Effector memory CD4-positive, alpha-beta T cell (primary cell): ENCODE measurements around the gene LRP4.

Experiments
- DNase-seq, 3 donors: peaks; one replicate each; pipeline ENCODE4 v3.0.0-alpha.2; 2020
- H3K27ac ChIP-seq: 2 replicates; pipeline ENCODE4 v1.7.0; 2013; ENCODE audit warnings: mild to moderate bottlenecking, low read length, moderate library complexity; ENCODE audit not compliant: insufficient read depth, poor library complexity, severe bottlenecking
- H3K27me3 ChIP-seq: replicated peaks from 2 replicates; pipeline ENCODE4 v1.7.0; 2013; ENCODE audit warnings: mild to moderate bottlenecking, low read length; ENCODE audit not compliant: insufficient read depth, control insufficient read depth, poor library complexity, severe bottlenecking
- H3K36me3 ChIP-seq: 2 replicates; pipeline ENCODE4 v1.7.0; 2013; ENCODE audit warnings: mild to moderate bottlenecking, low read length, moderate library complexity; ENCODE audit not compliant: control insufficient read depth, insufficient read depth
- H3K4me1 ChIP-seq: 2 replicates; pipeline ENCODE4 v1.7.0; 2013; ENCODE audit warnings: low read length, mild to moderate bottlenecking; ENCODE audit not compliant: control insufficient read depth, insufficient read depth, poor library complexity, severe bottlenecking
- H3K4me3 ChIP-seq: 2 replicates; pipeline ENCODE4 v1.7.0; 2013; ENCODE audit warnings: low read length, low read depth, mild to moderate bottlenecking; ENCODE audit not compliant: insufficient read depth, poor library complexity, severe bottlenecking
- H3K9me3 ChIP-seq: 2 replicates; pipeline ENCODE4 v1.7.0; 2013; ENCODE audit warnings: mild to moderate bottlenecking, low read length, moderate library complexity; ENCODE audit not compliant: control insufficient read depth

The LRP4 gene

DNA sequence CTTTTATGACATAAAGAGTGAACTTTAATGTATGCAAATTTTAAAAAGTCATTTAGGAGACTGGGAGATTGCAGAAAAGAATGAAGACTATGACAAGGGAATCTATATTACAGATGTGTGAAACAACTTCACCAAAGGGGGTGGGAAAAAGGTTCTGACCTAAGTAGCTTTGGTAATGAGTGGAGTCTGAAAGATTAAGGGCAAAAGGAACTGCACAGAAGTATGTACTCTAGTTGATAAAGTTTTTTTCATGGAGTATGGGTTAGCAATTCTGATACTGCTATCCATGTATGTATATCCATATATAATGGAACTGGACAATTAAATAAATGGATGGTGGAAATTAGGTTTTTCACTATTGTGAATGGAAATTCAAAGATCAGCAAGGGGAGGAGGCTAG lies 81.5 kb downstream of the LRP4 start:
- DNase-seq, result no peak
- H3K27ac ChIP-seq, result no peak overlapping the region

GRCh38 chr11:46836431-46836830 lies 81.9 kb downstream of the LRP4 start:
- no peak overlapping the region for H3K27ac ChIP-seq
- no peaks in the 10 kb centered on the region for H3K27me3 ChIP-seq
- H3K4me1 ChIP-seq, result no peaks in the 10 kb centered on the region
- H3K36me3 ChIP-seq, result no peaks in the 10 kb centered on the region
- no peak overlapping the region for H3K4me3 ChIP-seq
- no peak for DNase-seq
- H3K9me3 ChIP-seq, result no peaks in the 10 kb centered on the region

More for the DNA sequence above, 81.5 kb downstream of the LRP4 start:
- Histone ChIP-seq H3K4me3 (no peak overlapping the region), H3K36me3 (no peaks in the 10 kb centered on the region), H3K27me3 (no peaks in the 10 kb centered on the region), H3K4me1 (no peaks in the 10 kb centered on the region), H3K9me3 (no peaks in the 10 kb centered on the region)

GRCh38 chr11:46835897-46836296 lies 82.5 kb downstream of the LRP4 start:
- no peak for DNase-seq
- no peaks in the 10 kb centered on the region for H3K4me1 ChIP-seq
- no peaks in the 10 kb centered on the region for H3K9me3 ChIP-seq
- H3K4me3 ChIP-seq, result no peak overlapping the region
- H3K36me3 ChIP-seq, result no peaks in the 10 kb centered on the region
- no peaks in the 10 kb centered on the region for H3K27me3 ChIP-seq
- no peak overlapping the region for H3K27ac ChIP-seq

GRCh38 chr11:46834821-46835220 lies 83.5 kb downstream of the LRP4 start:
- H3K4me1 ChIP-seq, result no peaks in the 10 kb centered on the region
- H3K27me3 ChIP-seq, result no peaks in the 10 kb centered on the region
- no peaks in the 10 kb centered on the region for H3K9me3 ChIP-seq
- H3K4me3 ChIP-seq, result no peak overlapping the region
- no peak overlapping the region for H3K27ac ChIP-seq
- no peaks in the 10 kb centered on the region for H3K36me3 ChIP-seq
- no peak for DNase-seq

- DNase-seq, result no peak
- H3K4me1 ChIP-seq, result no peaks in the 10 kb centered on the region
- no peak overlapping the region for H3K27ac ChIP-seq
- no peaks in the 10 kb centered on the region for H3K36me3 ChIP-seq
- H3K9me3 ChIP-seq, result no peaks in the 10 kb centered on the region
- no peak overlapping the region for H3K4me3 ChIP-seq
- no peaks in the 10 kb centered on the region for H3K27me3 ChIP-seq
These were observed 85.7 kb downstream of the LRP4 start for GRCh38 chr11:46832511-46833214.

DNA sequence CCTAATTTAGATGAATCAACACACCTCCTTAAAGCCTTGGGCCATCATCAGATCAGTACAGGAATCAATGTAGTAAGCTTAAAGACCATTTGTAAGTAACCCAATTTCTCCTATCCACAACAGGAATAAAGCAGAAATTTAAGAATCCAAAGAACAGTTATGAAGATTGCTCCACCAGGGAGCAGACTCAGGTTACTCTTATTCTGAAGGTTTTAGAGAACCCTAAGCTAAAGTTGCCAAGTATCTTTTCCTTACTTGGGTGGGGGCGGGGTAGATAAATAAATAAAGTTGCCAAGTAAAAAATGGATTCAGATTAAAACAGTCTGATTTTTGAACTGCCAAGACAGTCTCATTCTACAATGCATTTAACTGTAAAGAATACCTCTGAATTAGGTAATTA lies 90.4 kb downstream of the LRP4 start:
- no peak for DNase-seq
- no peak overlapping the region for H3K27ac ChIP-seq
- peaks cover 10% of the 10 kb centered on the region for H3K4me1 ChIP-seq
- H3K4me3 ChIP-seq, result no peak overlapping the region
- no peaks in the 10 kb centered on the region for H3K9me3 ChIP-seq
- no peaks in the 10 kb centered on the region for H3K36me3 ChIP-seq
- H3K27me3 ChIP-seq, result no peaks in the 10 kb centered on the region

GRCh38 chr11:46826310-46827044 lies 91.9 kb downstream of the LRP4 start:
- Histone ChIP-seq H3K9me3 (no peaks in the 10 kb centered on the region), H3K4me1 (peaks cover 10% of the 10 kb centered on the region), H3K36me3 (no peaks in the 10 kb centered on the region), H3K4me3 (peak overlapping the region; percentile 69), H3K27ac (no peak overlapping the region), H3K27me3 (no peaks in the 10 kb centered on the region)
- peak; percentile 28 to 54 (median 48) for DNase-seq

DNA sequence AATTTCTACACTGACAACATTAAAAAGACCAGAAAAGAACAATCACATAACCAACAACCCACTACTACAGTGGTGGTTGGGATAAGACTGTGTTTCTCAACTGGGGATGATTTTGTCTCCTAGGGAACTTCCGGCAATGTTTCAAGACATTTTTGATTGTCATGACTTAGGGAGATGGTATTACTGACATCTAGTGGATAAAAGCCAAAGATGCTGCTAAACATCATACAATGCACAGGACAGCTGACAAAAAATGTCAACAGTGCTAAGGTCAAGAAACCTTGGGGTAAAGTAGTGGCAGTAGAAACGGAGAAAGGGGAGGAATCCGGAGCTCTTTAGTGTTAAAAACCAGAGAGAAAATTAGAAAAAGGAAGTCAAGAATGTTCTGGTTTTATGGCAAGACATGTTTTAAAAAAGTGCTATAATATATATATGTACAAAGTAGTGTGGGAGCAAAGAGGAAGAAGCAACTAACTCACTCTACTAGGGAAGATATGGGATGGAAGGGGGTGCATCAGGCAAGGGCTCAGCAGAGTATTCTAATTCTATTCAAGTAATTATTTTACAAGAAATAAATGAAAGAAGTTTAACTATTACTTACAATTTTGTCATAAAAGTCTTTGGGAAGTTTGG lies 109.4 kb downstream of the LRP4 start:
- H3K36me3 ChIP-seq, result peaks cover 15% of the 10 kb centered on the region
- H3K27me3 ChIP-seq, result no peaks in the 10 kb centered on the region

More for the DNA sequence above, 109.4 kb downstream of the LRP4 start:
- no peaks in the 10 kb centered on the region for H3K4me1 ChIP-seq
- H3K9me3 ChIP-seq, result no peaks in the 10 kb centered on the region
- H3K27ac ChIP-seq, result no peak overlapping the region
- no peak overlapping the region for H3K4me3 ChIP-seq
- DNase-seq, result no peak
